HG03457 (cell line): ENCODE measurements around the gene NCOR2.

Experiments
- ATAC-seq: cut with Tn5 transposase; IDR thresholded peaks from one replicate; pipeline ENCODE4 v1.9.1; 2021; ENCODE audit warnings: moderate number of reproducible peaks; ENCODE audit not compliant: unreplicated experiment

NCOR2 gene

GRCh38 chr12:124529565-124530276 is 37.7 kb downstream of the NCOR2 start:
- no peak for ATAC-seq

GRCh38 chr12:124527861-124528561 is 39.4 kb downstream of the NCOR2 start:
- ATAC-seq = no peak

DNA sequence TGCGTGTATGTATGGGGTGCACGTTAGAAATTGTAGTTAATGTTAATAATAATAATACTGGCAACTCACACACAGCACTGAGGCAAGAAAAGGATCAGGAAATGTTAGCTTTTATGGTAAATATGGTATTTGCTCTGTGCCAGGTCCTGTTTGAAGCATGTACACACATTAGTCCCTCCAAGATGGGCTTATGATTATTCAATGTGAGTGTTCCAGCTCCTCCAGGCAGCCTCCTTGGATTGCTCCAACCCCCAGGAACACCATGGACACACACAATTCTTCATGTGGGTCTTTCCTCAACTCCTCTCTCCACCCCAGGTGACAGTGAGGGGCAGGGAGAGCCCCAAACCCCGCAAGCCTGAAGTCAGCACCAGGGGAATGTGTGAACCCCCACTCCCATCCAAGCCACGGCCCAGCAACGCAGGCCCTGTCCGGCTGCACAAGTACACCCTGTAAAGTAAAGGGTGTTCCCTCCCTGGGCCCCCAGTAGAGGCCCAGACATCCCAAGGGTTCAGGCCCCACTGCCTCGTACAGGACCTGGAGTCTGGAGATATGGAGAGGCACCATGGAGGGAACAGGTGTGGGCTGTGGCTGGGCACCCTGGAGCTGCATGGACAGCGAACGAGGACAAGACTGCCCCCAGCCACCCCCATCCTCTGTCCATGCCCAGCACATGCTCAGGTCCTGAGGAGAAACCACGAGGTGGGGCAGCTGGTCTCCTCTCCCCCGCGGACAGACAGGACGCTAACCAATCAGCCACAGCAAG is 41.3 kb downstream of the NCOR2 start:
- ATAC-seq = no peak

DNA sequence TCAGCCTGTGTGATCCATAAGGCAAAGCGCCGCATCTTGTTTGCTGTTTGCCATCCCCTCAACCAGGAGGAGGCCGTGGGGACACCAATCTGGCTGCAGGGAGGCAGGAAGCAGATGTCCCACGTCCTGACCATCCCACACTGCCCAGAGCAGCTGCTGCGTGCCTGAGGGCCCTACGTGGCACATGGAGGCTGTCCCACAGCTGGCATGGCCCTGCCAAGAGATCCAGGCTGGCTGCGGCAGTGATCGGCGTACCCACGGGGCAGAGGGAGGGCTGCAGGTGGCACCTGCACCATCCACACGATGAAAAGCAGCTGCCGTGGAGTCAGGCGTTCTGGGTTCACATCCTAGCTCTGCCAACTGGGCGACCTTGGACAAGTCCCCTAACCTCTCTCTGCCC is 42.0 kb downstream of the NCOR2 start:
- ATAC-seq = no peak

DNA sequence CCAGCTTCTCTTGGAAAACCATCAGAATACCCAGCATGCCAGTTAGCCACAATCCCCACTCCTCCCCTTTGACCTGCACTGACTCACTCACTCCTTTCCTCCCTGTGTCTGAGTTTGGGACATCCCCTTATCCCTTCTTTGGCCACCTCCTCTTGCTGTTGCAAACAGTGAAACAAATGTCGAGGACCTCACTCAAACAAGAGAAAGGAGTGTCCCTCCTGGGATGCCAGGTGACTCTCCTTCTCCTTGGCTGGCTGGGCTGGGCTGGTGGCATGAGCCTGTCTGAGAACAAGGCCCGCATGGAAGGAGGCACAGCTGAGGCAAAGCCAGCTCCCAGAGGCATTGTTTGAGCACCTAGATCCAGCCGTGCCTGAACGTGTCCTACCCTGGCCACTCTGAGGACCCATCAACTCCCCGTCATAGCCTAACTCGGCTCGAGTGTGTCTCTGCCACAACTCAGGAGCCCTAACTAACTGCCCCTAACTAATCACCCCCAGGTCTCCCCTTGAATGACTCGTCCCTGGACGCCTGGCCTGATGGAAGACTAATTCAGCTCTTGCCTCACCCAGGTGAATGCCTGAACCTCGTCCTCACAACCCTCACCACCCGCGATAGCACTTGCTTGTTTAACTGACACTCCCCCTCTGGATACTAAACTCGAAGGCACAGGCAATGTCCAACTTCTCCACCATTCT is 43.0 kb downstream of the NCOR2 start:
- ATAC-seq = no peak

DNA sequence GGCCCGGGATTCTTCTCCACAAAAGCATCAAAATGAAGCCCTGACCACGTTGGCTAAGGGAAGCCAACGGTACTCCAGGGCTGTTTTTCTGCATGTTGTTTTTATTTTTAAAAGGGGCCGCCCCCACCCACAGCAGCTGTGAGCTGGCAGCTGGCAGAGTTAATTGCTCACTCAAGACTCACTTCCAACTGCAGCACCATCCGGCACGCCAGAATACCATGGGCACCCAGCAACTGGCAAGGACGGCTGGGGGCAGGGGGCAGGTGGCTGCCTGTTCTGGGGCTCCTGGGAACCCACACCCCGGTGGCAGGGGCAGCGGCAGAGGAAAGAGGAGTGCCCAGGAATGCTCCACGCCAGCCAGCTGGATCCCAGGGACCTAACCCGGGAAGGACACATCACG is 44.3 kb downstream of the NCOR2 start:
- ATAC-seq = no peak

DNA sequence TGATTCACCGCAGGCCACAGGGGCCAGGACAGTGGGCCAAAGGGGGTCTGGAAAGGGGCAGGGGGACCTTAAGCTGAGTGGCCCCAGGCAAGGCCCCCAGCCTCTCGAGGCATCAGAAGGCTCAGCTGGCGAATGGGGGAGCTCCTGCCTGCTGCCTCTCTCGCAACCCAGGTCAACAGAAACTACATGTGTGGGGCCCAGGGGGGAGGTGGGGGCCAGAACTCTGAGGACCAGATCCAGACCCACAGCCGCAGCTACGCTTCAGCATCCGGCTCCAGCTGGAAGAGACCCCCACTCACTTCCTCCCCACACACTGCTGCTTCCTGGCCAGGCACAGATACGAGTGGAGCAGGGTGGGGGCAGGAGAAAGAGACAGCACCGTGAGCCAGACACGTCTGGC is 46.5 kb downstream of the NCOR2 start:
- no peak for ATAC-seq

DNA sequence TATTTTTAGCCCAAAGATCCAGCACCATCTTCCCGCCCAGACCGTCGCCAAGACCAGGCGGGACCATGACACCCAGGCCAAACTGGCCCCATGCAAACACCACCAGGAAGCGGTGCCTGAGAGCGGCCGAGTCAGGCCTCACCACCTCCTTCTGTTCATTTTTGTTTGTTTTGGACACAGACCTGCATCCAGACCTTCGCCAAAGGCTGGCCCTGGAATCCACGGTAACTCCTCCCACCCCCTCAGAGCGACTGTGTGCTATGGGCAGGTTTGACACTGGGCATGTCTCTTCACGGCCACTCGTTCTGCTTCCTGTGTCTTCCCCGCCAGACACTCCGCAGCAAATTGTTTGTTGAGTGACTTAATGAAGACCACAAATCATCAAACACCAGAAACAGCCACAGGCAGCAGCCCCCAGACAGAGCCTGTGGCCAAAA is 47.1 kb downstream of the NCOR2 start:
- no peak for ATAC-seq

DNA sequence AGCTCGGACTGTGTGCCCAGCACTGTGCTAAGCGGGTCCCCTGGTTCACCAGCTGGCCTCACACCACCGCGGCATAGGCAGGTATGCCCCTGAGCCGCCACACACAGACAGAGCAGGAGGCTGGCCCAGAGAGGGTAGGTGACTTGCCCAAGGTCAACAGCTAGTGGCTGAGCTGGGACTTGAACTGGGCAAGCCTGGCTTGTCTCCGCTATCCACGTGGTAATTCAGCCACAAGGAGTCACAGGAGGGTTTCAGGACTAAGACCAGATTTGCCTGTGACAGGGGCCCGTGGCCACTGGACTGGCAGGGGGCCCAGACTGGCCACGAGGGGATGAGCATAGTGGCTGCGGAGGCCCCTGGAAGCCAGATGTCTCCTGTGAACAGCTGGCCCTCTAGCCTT is 47.7 kb downstream of the NCOR2 start:
- no peak for ATAC-seq

- no peak for ATAC-seq
Measured at GRCh38 chr12:124518051-124518932, 49.1 kb downstream of the NCOR2 start.
